Measurements from ENCODE around the gene DSCAM. TPM values are rescaled to one million over a fixed set of nuclear protein-coding genes. Genes with fewer than 3 reads are reported as not detected.
"Not testable (repeated sequence)": the region's sequence is repeated elsewhere in the genome, so short reads cannot be mapped to it uniquely, and the experiment has no call there.

DSCAM gene
- total RNA-seq, 2 donors from 2014 or later: not detected

DNA sequence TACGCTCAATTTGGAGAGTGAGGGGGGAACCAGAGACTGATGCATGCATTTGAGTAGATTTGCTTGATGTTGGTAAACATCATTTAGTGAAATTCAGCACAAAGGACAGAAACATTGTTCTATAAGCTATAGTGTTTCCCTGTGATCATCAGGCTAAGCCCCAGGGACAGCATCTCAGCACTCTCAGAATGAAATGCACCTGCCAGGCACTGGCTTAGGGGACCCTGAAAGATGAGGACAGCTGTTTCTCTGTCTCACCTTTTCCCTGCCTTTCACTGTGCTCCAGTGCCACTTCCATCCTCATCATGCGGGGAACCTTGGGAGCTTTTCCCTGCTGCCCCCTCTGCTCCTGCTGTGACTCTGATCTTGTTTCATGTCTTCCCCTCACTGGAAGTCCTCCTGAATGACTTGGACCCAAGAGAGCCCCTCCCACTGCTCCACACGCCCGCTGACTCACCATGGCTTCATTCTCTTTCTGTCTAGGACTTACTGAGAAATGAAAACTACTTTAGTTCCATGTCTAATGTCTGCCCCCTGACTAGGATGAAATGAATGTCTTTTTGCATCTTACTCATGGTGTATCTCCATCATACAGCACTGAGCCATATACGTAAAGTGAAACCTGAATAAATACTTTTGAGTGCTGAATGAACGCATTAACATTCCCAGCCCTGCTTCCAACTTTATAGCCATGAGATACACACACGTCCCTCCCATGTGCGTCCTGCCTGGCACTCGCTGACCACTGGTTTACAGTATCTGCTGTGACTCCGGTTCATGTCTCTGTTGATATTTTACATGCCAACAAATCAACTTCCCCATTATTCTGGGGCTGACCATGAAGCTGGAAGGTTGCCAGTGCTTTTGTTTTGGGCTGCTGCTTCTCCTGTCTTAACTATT, 797.7 kb downstream of the DSCAM start:
- H3K27ac Mint-ChIP-seq: no peak overlapping the region
- DNase-seq (ENCODE audit: low spot score in 2 of 2) (no peak), ATAC-seq (peak in 1 of 2 donors; percentile 63)
- H3K36me3 Mint-ChIP-seq: no peaks in the 10 kb centered on the region
- H3K9me3 Mint-ChIP-seq: peaks cover 0 to 7% of the 10 kb centered on the region in 2 donors

DNA sequence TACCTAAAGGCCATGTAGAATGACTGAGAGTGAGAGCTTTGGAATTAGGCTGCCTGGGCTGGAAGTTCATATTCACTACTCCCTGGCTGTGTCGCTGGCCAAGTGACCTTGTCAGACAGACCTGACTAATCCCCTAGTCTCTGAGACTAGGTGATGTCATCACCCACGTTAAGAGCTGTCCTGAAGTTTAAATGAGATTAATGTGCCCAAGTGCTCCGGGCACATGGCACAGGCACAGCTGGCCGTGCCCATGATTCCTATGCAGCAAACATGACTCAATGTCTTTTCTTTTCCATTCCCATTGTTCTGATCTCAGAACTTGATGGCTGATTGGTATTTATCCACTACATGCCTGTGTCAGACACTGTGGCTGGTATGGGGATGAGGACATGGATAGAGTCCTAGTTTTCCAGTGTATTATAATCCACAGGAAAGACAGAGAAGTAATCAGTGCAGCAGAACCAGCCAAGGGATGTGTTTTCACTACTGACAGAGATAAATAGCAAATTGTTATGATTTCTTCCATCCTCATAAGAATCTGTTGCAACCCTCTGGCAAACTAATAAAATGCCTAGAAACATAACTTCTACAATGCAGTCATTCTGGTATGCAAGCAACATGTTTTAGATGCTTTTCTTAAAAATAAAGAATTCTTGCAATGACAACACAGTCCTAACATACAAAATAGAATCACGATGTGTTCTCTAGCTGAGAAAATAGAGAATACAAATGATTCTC, 798.8 kb downstream of the DSCAM start:
- ATAC-seq (no peak), DNase-seq (ENCODE audit: low spot score in 2 of 2) (no peak)
- no peaks in the 10 kb centered on the region for H3K36me3 Mint-ChIP-seq
- peaks cover 0 to 5% of the 10 kb centered on the region in 2 donors for H3K9me3 Mint-ChIP-seq
- no peak overlapping the region for H3K27ac Mint-ChIP-seq

DNA sequence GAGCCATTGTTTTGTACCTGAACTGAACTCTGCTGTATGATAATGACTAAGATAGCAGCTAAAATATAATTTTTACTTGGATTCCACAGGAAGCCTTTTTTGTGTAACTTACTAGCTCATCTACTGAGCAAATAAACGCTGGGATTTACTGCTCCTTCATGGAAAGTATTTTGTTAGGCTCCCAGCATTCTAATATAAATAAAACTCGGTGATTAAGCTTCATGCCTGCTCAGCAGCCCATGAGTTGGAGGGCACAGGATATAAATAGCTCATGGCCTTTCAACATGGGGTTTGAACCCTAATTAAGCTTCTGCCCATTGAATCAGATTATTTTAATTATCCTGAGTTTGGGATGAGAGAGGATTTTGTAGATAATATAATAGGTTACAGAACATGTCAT, 799.7 kb downstream of the DSCAM start:
- ATAC-seq (no peak), DNase-seq (ENCODE audit: low spot score in 2 of 2) (no peak)
- H3K9me3 Mint-ChIP-seq: peaks cover 0 to 5% of the 10 kb centered on the region in 2 donors
- H3K27ac Mint-ChIP-seq: no peak overlapping the region
- no peaks in the 10 kb centered on the region for H3K36me3 Mint-ChIP-seq

DNA sequence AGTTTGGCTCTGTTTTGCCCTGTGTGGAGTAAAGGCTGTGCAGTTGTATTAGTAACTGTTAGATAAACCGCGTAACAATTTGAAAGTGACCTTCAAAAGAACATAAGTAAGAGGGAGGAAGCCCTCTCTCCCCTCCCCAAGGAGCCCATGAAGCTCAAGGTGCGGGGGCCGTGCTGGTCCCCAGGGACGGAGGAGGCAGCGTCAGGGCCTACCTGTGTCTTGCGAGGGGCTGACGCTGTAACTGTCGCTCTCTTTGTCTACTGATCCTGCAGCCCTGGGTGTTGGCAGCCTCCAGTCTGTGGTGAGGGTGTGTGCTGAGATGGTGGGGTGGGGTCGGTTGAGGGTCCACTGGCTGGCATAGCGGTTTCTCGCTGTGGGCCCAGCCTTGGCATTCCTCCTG, 803.1 kb downstream of the DSCAM start:
- H3K27ac Mint-ChIP-seq: no peak overlapping the region
- DNase-seq (ENCODE audit: low spot score in 2 of 2) (no peak), ATAC-seq (no peak)
- peaks cover 0 to 8% of the 10 kb centered on the region in 2 donors for H3K9me3 Mint-ChIP-seq
- no peaks in the 10 kb centered on the region for H3K36me3 Mint-ChIP-seq

DNA sequence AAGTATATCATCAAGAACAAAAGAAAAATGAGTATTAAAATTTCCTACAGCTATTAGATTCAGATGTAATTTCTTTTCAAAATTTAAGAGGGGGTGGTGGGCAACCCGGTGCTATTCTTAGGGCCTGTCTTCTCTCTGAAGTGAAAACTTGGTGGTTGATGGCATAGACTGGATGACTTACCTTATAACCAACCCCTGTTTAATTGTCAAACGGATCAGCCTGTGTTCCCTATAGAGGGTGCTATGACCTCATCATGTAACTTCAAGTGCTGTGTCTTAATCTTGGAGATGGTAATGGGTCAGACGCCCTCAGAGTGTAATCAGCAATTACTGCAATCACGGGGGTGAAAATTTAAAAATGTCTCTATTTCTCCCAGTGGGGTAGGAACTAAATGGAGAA, 803.5 kb downstream of the DSCAM start:
- DNase-seq (ENCODE audit: low spot score in 2 of 2) (no peak), ATAC-seq (no peak)
- no peak overlapping the region for H3K27ac Mint-ChIP-seq
- no peaks in the 10 kb centered on the region for H3K36me3 Mint-ChIP-seq
- peaks cover 0 to 8% of the 10 kb centered on the region in 2 donors for H3K9me3 Mint-ChIP-seq

DNA sequence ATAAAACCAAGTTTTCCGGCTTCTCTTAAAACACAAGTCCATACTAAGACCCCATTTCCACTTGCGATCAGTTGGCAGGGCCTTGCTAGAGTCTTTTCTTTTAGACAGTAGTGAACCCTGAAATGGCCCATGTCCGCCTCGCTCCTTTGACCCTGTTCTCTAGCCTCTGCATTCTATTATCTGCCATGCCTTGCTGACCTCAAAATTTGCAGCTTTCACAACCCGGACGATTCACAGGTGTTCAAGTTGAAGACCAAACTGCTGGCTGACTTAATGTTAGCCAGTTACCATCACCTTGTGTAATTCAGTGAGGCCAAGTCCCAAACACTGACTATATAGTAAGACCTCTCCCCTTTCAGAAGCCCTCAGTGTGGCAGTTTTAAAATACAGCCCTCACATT, 805.5 kb downstream of the DSCAM start:
- Mint-ChIP-seq H3K9me3 (peaks cover 0 to 8% of the 10 kb centered on the region in 2 donors), H3K27ac (no peak overlapping the region), H3K36me3 (no peaks in the 10 kb centered on the region)
- DNase-seq (ENCODE audit: low spot score in 2 of 2): no peak
- ATAC-seq: no peak

DNA sequence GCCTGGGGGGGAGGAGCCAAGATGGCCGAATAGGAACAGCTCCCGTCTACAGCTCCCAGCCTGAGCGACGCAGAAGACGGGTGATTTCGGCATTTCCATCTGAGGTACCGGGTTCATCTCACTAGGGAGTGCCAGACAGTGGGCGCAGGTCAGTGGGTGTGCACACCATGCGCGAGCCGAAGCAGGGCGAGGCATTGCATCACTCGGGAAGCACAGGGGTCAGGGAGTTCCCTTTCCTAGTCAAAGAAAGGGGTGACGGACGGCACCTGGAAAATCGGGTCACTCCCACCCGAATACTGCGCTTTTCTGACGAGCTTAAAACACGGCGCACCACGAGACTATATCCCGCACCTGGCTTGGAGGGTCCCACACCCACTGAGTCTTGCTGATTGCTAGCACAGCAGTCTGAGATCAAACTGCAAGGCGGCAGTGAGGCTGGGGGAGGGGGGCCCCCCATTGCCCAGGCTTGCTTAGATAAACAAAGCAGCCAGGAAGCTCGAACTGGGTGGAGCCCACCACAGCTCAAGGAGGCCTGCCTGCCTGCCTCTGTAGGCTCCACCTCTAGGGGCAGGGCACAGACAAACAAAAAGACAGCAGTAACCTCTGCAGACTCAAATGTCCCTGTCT, 813.7 kb downstream of the DSCAM start:
- peaks cover 6 to 15% of the 10 kb centered on the region in 2 donors for H3K9me3 Mint-ChIP-seq
- not testable (repeated sequence) for DNase-seq (ENCODE audit: low spot score in 2 of 2); H3K36me3 Mint-ChIP-seq

DNA sequence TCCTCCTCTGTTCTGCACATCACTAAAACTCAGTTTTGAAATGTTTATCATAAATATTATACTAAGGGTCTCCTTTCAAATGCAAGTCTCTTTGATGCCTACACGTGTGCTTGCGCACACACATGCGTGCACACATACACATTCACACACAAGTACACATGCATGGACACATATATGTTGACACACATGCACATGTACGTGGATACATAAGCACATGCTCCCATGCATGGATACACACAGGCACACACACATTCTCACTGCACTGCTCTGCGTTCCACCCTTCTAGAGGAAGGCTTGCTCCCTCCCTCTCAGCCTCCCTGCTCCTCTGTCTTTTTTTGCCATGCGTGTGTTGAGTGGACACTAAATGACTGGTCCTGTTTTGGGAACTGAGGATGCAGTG, 817.1 kb downstream of the DSCAM start:
- H3K27ac Mint-ChIP-seq: no peak overlapping the region
- ATAC-seq (no peak), DNase-seq (ENCODE audit: low spot score in 2 of 2) (no peak)
- peaks cover 0 to 6% of the 10 kb centered on the region in 2 donors for H3K36me3 Mint-ChIP-seq
- peaks cover 6 to 15% of the 10 kb centered on the region in 2 donors for H3K9me3 Mint-ChIP-seq

More for the DNA sequence above, 813.7 kb downstream of the DSCAM start:
- not testable (repeated sequence) for H3K27ac Mint-ChIP-seq, ATAC-seq

DNA sequence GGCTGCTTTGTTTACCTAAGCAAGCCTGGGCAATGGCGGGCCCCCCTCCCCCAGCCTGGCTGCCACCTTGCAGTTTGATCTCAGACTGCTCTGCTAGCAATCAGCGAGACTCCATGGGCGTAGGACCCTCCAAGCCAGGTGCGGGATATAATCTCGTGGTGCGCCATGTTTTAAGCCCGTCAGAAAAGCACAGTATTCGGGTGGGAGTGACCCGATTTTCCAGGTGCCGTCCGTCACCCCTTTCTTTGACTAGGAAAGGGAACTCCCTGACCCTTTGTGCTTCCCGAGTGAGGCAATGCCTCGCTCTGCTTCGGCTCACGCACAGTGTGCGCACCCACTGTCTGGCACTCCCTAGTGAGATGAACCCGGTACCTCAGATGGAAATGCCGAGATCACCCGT, 818.6 kb downstream of the DSCAM start:
- not testable (repeated sequence) for H3K36me3 Mint-ChIP-seq; DNase-seq (ENCODE audit: low spot score in 2 of 2); ATAC-seq; H3K27ac Mint-ChIP-seq
- peaks cover 6 to 15% of the 10 kb centered on the region in 2 donors for H3K9me3 Mint-ChIP-seq

DNA sequence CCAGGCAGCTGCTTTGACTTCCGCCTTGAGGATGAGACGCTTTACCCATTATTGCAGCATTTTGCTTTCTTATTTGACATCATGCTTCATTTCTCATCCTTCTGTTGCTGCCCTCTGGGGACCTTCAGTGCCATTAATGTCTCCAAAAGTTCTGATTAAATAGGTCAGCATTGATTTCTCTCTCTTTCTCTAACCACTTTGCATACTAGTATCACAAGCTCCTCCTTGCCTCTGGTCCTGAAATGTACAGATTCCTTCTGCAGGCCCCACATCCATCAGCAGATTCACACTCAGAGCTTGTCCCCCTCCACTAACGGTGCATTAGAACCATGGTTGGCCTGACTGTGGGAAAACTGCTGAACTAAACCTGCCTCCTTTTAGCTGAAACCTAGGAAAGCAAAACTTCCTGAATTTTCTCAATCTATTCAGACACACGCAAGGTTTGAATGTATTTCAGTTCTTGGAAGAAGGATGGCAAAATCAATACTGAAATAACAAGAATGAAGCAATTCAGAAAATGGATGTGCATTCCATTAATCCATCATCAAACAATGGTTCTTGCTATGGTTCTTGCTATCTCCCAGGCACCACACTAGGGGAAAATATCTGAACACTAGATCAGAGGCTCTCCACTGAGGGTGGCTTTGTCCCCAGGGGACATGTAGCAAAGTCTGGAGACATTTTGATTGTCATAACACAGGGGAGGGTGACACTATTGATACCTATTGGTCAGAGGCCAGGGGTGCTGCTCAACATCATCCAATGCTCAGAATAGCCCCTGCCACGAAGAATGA, 825.2 kb downstream of the DSCAM start:
- H3K9me3 Mint-ChIP-seq: peaks cover 12 to 13% of the 10 kb centered on the region in 2 donors
- H3K36me3 Mint-ChIP-seq: peaks cover 0 to 4% of the 10 kb centered on the region in 2 donors
- ATAC-seq (no peak), DNase-seq (ENCODE audit: low spot score in 2 of 2) (no peak)
- H3K27ac Mint-ChIP-seq: no peak overlapping the region

DNA sequence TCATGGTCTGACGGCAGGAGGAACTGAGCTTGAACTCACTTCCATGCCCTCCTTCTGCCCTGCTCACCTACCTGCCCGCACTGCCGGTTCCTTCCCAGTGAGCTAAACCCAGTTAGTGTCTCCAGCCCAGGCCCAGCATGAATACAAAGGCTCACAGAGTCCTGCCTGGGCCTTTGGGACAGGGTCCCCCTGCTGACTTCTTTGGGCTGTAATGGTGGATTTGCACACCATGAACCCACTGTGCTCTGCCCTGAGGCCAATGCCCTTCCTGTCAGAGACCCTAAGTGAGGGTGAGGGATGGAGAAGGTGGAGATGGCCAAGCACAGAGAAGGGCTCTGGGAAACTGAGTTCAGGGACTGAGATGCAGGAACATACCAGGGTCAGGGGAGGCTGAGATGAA, 826.3 kb downstream of the DSCAM start:
- DNase-seq (ENCODE audit: low spot score in 2 of 2) (no peak), ATAC-seq (no peak)
- H3K36me3 Mint-ChIP-seq: peaks cover 0 to 4% of the 10 kb centered on the region in 2 donors
- no peak overlapping the region for H3K27ac Mint-ChIP-seq
- peaks cover 12 to 13% of the 10 kb centered on the region in 2 donors for H3K9me3 Mint-ChIP-seq

DNA sequence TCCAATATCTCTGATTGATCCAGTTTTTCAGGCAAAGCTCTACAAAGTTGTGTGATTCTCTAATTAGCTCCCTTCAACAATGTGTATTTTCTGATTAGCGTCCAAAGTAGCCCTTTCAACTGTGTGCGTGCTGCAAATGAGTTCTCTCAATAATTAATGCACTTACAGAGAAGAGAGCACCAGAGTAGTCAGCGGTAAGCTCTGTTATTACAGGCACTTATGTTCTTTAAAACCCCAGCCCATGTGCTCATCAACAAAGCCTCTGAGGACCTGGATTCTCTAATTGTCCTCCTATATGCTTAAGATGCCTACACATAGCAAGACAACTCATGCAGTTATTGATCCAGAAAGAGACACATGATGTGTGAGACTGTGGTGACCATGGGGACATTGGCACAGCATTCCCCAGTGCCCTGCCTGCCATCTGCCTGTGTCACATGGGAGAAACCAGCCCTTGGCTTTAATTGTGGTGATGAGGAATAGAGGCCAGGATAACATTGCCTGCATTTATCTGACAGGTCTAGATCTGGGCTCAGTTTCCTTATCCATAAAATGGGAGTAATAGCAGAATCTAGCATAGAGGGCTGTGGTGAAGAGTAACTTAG, 828.0 kb downstream of the DSCAM start:
- H3K27ac Mint-ChIP-seq: no peak overlapping the region
- DNase-seq (ENCODE audit: low spot score in 2 of 2): no peak
- H3K36me3 Mint-ChIP-seq: peaks cover 4 to 6% of the 10 kb centered on the region in 2 donors
- ATAC-seq: no peak
- peaks cover 18 to 20% of the 10 kb centered on the region in 2 donors for H3K9me3 Mint-ChIP-seq

DNA sequence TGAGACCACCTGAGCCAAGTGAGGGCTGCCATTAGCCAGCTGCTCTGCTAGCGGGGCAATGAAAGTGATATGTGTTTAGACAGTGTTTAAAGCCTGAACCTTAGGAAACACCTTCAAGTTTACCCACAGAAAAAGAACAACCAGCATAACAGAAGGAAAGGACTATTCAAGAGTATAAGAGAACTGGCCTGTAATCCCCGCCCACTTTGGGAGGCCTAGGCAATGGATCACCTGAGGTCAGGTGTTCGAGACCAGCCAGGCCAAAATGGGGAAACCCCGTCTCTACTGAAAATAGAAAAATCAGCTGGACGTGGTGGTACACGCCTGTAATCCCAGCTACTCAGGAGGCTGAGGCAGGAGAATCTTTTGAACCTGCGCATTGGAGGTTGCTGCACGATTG, 830.3 kb downstream of the DSCAM start:
- DNase-seq (ENCODE audit: low spot score in 2 of 2) (no peak), ATAC-seq (no peak)
- Mint-ChIP-seq H3K27ac (no peak overlapping the region), H3K36me3 (peaks cover 4 to 6% of the 10 kb centered on the region in 2 donors), H3K9me3 (peaks cover 16 to 18% of the 10 kb centered on the region in 2 donors)

DNA sequence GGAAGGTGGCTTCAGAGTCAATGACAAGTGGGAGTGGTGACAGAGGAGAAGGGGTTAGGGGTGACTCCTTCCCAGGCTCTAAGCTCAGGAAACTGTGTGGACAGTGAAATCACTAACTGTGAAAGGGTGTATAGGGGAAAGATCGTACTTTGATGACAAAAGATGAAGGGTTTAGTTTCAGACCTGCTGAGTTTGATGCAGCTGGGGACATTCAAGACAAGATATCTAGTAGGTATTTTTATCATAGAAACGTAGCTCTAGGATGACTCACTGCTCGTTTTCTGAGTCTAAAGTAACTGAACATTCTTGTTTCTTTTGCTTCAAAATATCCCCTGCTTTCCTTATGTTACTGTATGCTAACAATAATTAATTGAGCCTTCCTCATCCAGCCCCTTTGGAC, 830.7 kb downstream of the DSCAM start:
- no peak overlapping the region for H3K27ac Mint-ChIP-seq
- ATAC-seq (no peak), DNase-seq (ENCODE audit: low spot score in 2 of 2) (no peak)
- peaks cover 13 to 16% of the 10 kb centered on the region in 2 donors for H3K9me3 Mint-ChIP-seq
- peaks cover 4 to 6% of the 10 kb centered on the region in 2 donors for H3K36me3 Mint-ChIP-seq

DNA sequence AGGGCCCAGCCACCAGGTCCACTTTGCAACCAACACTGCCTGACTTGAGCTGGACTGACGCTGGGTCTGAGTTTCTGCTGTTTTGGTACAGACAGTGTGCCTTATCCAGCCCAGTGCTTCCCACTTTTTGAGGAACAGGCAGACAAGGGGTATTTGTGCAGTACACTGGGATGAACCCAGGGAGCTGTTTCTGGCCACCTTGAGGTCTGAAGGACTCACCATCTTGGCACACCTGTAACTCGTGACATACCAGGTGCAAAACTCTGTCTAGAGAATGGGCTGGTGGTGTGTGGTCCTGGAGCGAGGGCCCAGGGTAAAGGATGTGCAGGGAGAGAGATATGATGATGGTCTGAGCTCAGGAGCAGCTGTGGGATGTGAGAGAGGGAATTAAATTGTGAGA, 831.1 kb downstream of the DSCAM start:
- Mint-ChIP-seq H3K27ac (no peak overlapping the region), H3K36me3 (peaks cover 4 to 6% of the 10 kb centered on the region in 2 donors), H3K9me3 (peaks cover 13 to 16% of the 10 kb centered on the region in 2 donors)
- no peak for ATAC-seq
- DNase-seq (ENCODE audit: low spot score in 2 of 2): no peak

DNA sequence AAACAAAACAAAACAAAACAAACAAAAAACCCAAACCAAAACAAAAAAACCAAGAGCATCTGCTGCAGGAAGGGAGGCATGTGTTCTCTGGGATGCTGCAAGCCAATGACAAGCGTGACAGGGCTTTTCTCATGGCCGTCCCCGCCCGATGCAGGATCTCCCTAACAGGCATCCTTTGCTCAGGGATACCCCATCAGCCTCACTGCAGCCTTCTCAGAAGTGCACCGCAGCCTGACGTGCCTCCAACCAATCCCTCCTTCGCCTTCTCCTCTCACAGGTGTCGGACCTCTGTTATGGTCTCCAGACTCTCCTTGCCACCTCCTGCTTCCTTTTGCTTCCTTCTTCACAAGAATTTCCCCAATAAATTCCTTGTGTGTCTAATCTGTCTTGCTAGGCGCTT, 832.6 kb downstream of the DSCAM start:
- Mint-ChIP-seq H3K9me3 (peaks cover 5 to 8% of the 10 kb centered on the region in 2 donors), H3K27ac (no peak overlapping the region), H3K36me3 (peaks cover 0 to 6% of the 10 kb centered on the region in 2 donors)
- ATAC-seq (no peak), DNase-seq (ENCODE audit: low spot score in 2 of 2) (no peak)

All from activated naive CD4-positive, alpha-beta T cell treated with anti-CD3 and anti-CD28 coated beads, Interleukin-2, amount 50 U/mL, for 72 hours (primary cell).